H1 (cell line): ENCODE data around the gene MCM9. TPM values are rescaled to one million over a fixed set of nuclear protein-coding genes. Genes with fewer than 3 reads are reported as not detected.

ENCODE experiments used
- BACH1 ChIP-seq: IDR thresholded peaks from 2 replicates; pipeline ENCODE4 v1.6.1; 2012; ENCODE audit warnings: low read length, improper control_type of control experiment
- BRCA1 ChIP-seq: IDR thresholded peaks from 2 replicates; pipeline ENCODE4 v1.6.1; 2012; ENCODE audit warnings: low read depth, low read length, improper control_type of control experiment
- CHD2 ChIP-seq: IDR thresholded peaks from 2 replicates; pipeline ENCODE4 v1.6.1; 2012; ENCODE audit warnings: low read length, improper control_type of control experiment
- CHD7 ChIP-seq: fragments of 300-600 bp; sonication (generic); IDR thresholded peaks from 2 replicates; pipeline ENCODE4 v1.7.1; 2012; ENCODE audit warnings: low read length, moderate library complexity, mild to moderate bottlenecking, inconsistent platforms; ENCODE audit not compliant: insufficient replicate concordance
- EP300 ChIP-seq, 2 experiments: IDR thresholded peaks; 1 replicate in 1 of 2; 2 replicates in 1 of 2; pipeline ENCODE4 v1.6.1; 2011 to 2012; ENCODE audit warnings: low read depth in 2 of 2, low read length in 2 of 2, mild to moderate bottlenecking in 2 of 2, borderline replicate concordance in 1 of 2, inconsistent platforms in 1 of 2, moderate library complexity in 1 of 2
- NRF1 ChIP-seq: IDR thresholded peaks from 2 replicates; pipeline ENCODE4 v1.6.1; 2011; ENCODE audit warnings: mild to moderate bottlenecking, low read depth, low read length, improper control_type of control experiment
- RXRA ChIP-seq: IDR thresholded peaks from 2 replicates; pipeline ENCODE4 v1.6.1; 2011; ENCODE audit warnings: low read depth, mild to moderate bottlenecking, low read length, moderate library complexity; ENCODE audit not compliant: insufficient read depth
- SIN3A ChIP-seq, 2 experiments: IDR thresholded peaks in 1 of 2; conservative IDR thresholded peaks in 1 of 2; 2 replicates each; pipeline ENCODE4 v1.6.1; 2011 to 2012; ENCODE audit warnings: low read length in 2 of 2, improper control_type of control experiment in 1 of 2, low read depth in 1 of 2, mild to moderate bottlenecking in 1 of 2
- SIX5 ChIP-seq: IDR thresholded peaks from 2 replicates; pipeline ENCODE4 v1.6.1; 2011; ENCODE audit warnings: mild to moderate bottlenecking, low read depth, low read length
- TAF7 ChIP-seq: optimal IDR thresholded peaks from 2 replicates; pipeline ENCODE3; 2011; ENCODE audit warnings: low read depth, mild to moderate bottlenecking, inconsistent platforms, low read length, moderate library complexity, borderline replicate concordance
- polyA plus RNA-seq, 7 experiments: library from polyadenylated mRNA; depleted of rRNA in 3 of 7; stranded (reverse) in 5 of 7; unstranded in 2 of 7; fragments of >200 nt in 5 of 7; fragments of 200-250 nt in 2 of 7; gene quantifications; 1 replicate in 5 of 7; 2 replicates in 1 of 7; 4 replicates in 1 of 7; pipeline versions ENCODE4 v1.2.1 to v1.2.3, GENCODE V29; 2011 to 2013; ENCODE audit warnings: missing spikeins in 2 of 7, mixed read lengths in 2 of 7
- total RNA-seq: library from RNA; stranded (reverse); fragmentation: NEBNext Ultra II Directional; extraction: Animal tissue kit (Norgen Biotek cat#: 25700); gene quantifications from 2 replicates; pipeline ENCODE4 v1.2.1, GENCODE V29; 2021

The MCM9 gene
- total and polyA plus RNA-seq, 2 of the 8 experiments (the other 6 are each of a cell fraction or from before 2014, with no cell fraction given), result 3.7 to 11.4 TPM

- TF ChIP-seq CHD7 (no peak), SIX5 (no peak), BRCA1 (no peak), SIN3A (conservative IDR thresholded peaks at IDR 0.05 in 1 of 2, IDR thresholded peaks at IDR 0.05 in 1 of 2; ENCODE audit: low read depth in 1 of 2, low read length in 2 of 2) (no peak; a peak in 1 of 4 replicates), NRF1 (no peak), TAF7 (peak; percentile 92), BACH1 (peak; percentile 98), CHD2 (no peak), EP300 (IDR thresholded peaks at IDR 0.05; ENCODE audit: borderline replicate concordance in 1 of 2, low read depth in 2 of 2, low read length in 2 of 2) (peak in 1 of 2 experiments; percentile 67; a peak in 1 of 3 replicates), RXRA (no peak)
Measured at GRCh38 chr6:118893807-118894424, 41.0 kb downstream of the MCM9 start, which contains the start of gene ASF1A (continued).
